HL-60 (cell line): ENCODE data around the gene PRICKLE3.

Experiments
- DNase-seq, 2 experiments: peaks; one replicate each; pipeline ENCODE4 v3.0.0-alpha.2; 2010 to 2020; ENCODE audit warnings: low read depth in 1 of 2, low spot score in 1 of 2
- H3K27ac ChIP-seq: fragments of 250-450 bp; sonication (Bioruptor Pico); replicated peaks from 2 replicates; pipeline ENCODE4 v1.5.1; 2020; ENCODE audit warnings: mild to moderate bottlenecking, moderate library complexity
- H3K27me3 ChIP-seq: fragments of 250-450 bp; sonication (Bioruptor Pico); 2 replicates; pipeline ENCODE4 v1.5.1; 2021; ENCODE audit warnings: mild to moderate bottlenecking, moderate library complexity; ENCODE audit not compliant: insufficient read depth, poor library complexity, severe bottlenecking
- H3K4me3 ChIP-seq: replicated peaks from 2 replicates; pipeline ENCODE4 v1.5.1; 2011; ENCODE audit warnings: mild to moderate bottlenecking, control low read depth, low read length; ENCODE audit not compliant: insufficient read depth
- CTCF ChIP-seq: IDR thresholded peaks from one replicate; pipeline ENCODE4 v1.5.1; 2011; ENCODE audit warnings: low read length, control low read depth, inconsistent platforms; ENCODE audit not compliant: insufficient read depth
- GABPA ChIP-seq: IDR thresholded peaks from 2 replicates; pipeline ENCODE4 v1.6.1; 2012; ENCODE audit warnings: low read depth
- POLR2AphosphoS5 ChIP-seq: IDR thresholded peaks from 2 replicates; pipeline ENCODE4 v1.6.1; 2012; ENCODE audit warnings: low read depth
- REST ChIP-seq: IDR thresholded peaks from 2 replicates; pipeline ENCODE4 v1.6.1; 2012; ENCODE audit warnings: low read depth; ENCODE audit not compliant: insufficient replicate concordance
- SPI1 ChIP-seq: IDR thresholded peaks from 2 replicates; pipeline ENCODE4 v1.6.1; 2012; ENCODE audit warnings: low read depth, mild to moderate bottlenecking, borderline replicate concordance

Gene PRICKLE3

GRCh38 chrX:49166914-49167739 is 19.0 kb downstream of the PRICKLE3 start:
- DNase-seq: peak; percentile 84 to 93
- H3K4me3 ChIP-seq: peak overlapping the region; percentile 23
- peak overlapping the region; percentile 96 for H3K27ac ChIP-seq
- TF ChIP-seq CTCF (no peak), GABPA (0 out of 2 replicates have a peak, but pooled peaks have one; percentile 6), POLR2AphosphoS5 (peak; percentile 85), REST (no peak), SPI1 (peak; percentile 71; the same call in 1 of the 2 replicates)
- no peaks in the 10 kb centered on the region for H3K27me3 ChIP-seq

- DNase-seq: peak; percentile 89 to 91
- Histone ChIP-seq H3K27ac (peak overlapping the region; percentile 96), H3K4me3 (peak overlapping the region; percentile 47), H3K27me3 (no peaks in the 10 kb centered on the region)
- TF ChIP-seq REST: peak; percentile 78
- TF ChIP-seq GABPA: no peak
- TF ChIP-seq POLR2AphosphoS5: peak; percentile 64; the same call in 1 of the 2 replicates
These were observed 20.0 kb downstream of the PRICKLE3 start for GRCh38 chrX:49165901-49166881.

- peak overlapping the region; percentile 47; the same call in 1 of the 2 replicates for H3K4me3 ChIP-seq
- H3K27ac ChIP-seq: no peak overlapping the region; the same call in 1 of the 2 replicates
- TF ChIP-seq REST: no peak
- no peak for TF ChIP-seq POLR2AphosphoS5
- TF ChIP-seq SPI1: no peak
- no peak for TF ChIP-seq CTCF
- TF ChIP-seq GABPA: no peak
These were observed 21.4 kb downstream of the PRICKLE3 start for GRCh38 chrX:49164589-49165360.

More at GRCh38 chrX:49164589-49165360, 21.4 kb downstream of the PRICKLE3 start:
- no peaks in the 10 kb centered on the region for H3K27me3 ChIP-seq
- DNase-seq: no peak
